Naive B cell (primary cell): Measurements from ENCODE around the gene CNPY1. TPM values are rescaled to one million over a fixed set of nuclear protein-coding genes. Genes with fewer than 3 reads are reported as not detected.
A peak's percentile ranks its signal among the peaks of the same experiment; 100 is the strongest.
"Not testable (repeated sequence)": the region's sequence is repeated elsewhere in the genome, so short reads cannot be mapped to it uniquely, and the experiment has no call there.

Experiments
- ATAC-seq, 2 donors: fragments of 150-1000 bp; cut with Tn5 transposase; 2 replicates each; pipeline ENCODE4 v1.10.0; 2021; ENCODE audit warnings: low read depth in 2 of 2, mild to moderate bottlenecking in 2 of 2, moderate library complexity in 2 of 2
- DNase-seq: peaks from one replicate; pipeline ENCODE4 v3.0.0; 2022
- H3K27ac Mint-ChIP-seq, 6 donors: one replicate each; pipeline ENCODE4 v1.8.0; 2020 to 2022; ENCODE audit warnings: mild to moderate bottlenecking in 6 of 6, mixed read lengths in 6 of 6, moderate library complexity in 5 of 6, inconsistent platforms in 2 of 6
- H3K27me3 Mint-ChIP-seq, 3 donors: one replicate each; pipeline ENCODE4 v1.8.0; 2021 to 2022; ENCODE audit warnings: mixed read lengths in 3 of 3, mild to moderate bottlenecking in 1 of 3
- H3K36me3 Mint-ChIP-seq, 2 donors: one replicate each; pipeline ENCODE4 v1.8.0; 2020 to 2022; ENCODE audit warnings: mixed read lengths in 2 of 2, inconsistent platforms in 1 of 2, mild to moderate bottlenecking in 1 of 2
- H3K4me1 Mint-ChIP-seq, 3 donors: one replicate each; pipeline ENCODE4 v1.8.0; 2020 to 2022; ENCODE audit warnings: mixed read lengths in 3 of 3, inconsistent platforms in 1 of 3, mild to moderate bottlenecking in 1 of 3, moderate library complexity in 1 of 3
- H3K4me3 Mint-ChIP-seq, 8 donors: one replicate each; pipeline ENCODE4 v1.8.0; 2020 to 2022; ENCODE audit warnings: mild to moderate bottlenecking in 8 of 8, mixed read lengths in 8 of 8, moderate library complexity in 8 of 8, inconsistent platforms in 2 of 8
- H3K9me3 Mint-ChIP-seq, 7 donors: one replicate each; pipeline ENCODE4 v1.8.0; 2020 to 2022; ENCODE audit warnings: mixed read lengths in 7 of 7, mild to moderate bottlenecking in 5 of 7, inconsistent platforms in 2 of 7, moderate library complexity in 1 of 7
- polyA plus RNA-seq, 6 donors: library from polyadenylated mRNA; unstranded; fragments of 300-500 nt; fragmentation: Illumina TruSeq; gene quantifications; one replicate each; pipeline ENCODE4 v1.2.3, GENCODE V29; 2021; ENCODE audit warnings: low read depth in 6 of 6

Gene CNPY1
- polyA plus RNA-seq, 6 donors from 2014 or later = not detected

DNA sequence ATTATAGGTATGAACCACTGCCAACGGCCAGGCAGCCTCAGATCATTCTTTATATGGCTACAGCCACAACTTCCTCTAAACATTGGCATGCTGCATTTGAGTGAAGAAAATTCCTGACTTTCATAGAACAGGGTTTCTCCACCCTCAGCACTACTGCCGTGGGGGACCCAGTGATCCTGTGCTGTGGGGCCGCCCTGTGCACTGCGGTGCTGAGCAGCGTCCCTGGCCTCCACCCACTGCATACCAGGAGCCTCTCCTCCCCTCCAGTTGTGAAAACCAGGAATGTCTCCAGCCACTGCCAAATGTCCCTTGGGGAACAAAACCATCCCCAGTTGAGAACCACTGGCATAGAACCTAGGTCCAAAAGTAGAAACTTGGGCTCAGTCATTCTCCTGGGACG lies 15.8 kb downstream of the CNPY1 start:
- DNase-seq (no peak), ATAC-seq (no peak)
- peaks cover 64 to 90% (median 77%) of the 10 kb centered on the region in 3 donors for H3K27me3 Mint-ChIP-seq
- H3K4me1 Mint-ChIP-seq = peaks cover 15 to 25% (median 21%) of the 10 kb centered on the region in 3 donors
- H3K36me3 Mint-ChIP-seq = no peaks in the 10 kb centered on the region
- no peak overlapping the region for H3K27ac Mint-ChIP-seq
- H3K9me3 Mint-ChIP-seq = peaks cover 0 to 2% (median 0%) of the 10 kb centered on the region in 7 donors
- no peak overlapping the region for H3K4me3 Mint-ChIP-seq

DNA sequence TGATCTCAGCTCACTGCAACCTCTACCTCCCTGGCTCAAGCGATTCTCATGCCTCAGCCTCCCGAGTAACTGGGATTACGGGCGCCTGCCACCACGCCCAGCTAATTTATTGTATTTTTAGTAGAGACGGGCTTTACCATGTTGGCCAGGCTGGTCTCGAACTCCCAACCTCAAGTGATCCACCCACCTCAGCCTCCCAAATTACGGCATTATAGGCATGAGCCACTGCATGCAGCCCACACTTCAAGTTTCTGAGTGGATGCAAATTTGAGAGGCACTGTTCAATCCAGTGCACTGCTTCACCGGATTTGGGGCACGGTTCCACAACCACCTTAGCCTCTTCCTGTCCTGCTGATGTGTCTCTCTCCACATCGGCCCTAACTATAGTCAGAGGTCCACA lies 16.5 kb downstream of the CNPY1 start:
- H3K4me1 Mint-ChIP-seq = peaks cover 15 to 25% (median 21%) of the 10 kb centered on the region in 3 donors
- no peak overlapping the region for H3K27ac Mint-ChIP-seq
- H3K27me3 Mint-ChIP-seq = peaks cover 66 to 90% (median 76%) of the 10 kb centered on the region in 3 donors
- no peaks in the 10 kb centered on the region for H3K36me3 Mint-ChIP-seq
- H3K9me3 Mint-ChIP-seq = peaks cover 0 to 2% (median 0%) of the 10 kb centered on the region in 7 donors
- ATAC-seq (no peak), DNase-seq (no peak)
- no peak overlapping the region for H3K4me3 Mint-ChIP-seq

DNA sequence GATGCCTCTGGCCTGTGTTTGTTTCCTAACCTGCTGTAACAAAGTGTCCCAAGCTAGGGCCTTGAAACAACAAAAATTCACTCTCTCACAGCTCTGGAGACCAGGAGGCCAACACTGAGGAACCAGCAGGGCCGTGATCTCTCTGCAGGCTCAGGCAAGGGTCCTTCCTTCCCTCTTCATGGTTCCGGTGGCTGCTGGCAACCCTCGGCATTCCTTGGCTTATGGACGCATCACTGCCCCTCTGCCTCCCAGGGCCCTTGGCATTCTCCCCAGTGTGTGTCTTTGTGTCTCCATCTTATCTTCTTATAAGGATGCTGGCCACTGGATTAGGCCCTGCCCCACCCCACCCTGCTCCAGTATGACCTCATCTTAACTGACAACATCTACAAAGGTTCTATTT lies 17.0 kb downstream of the CNPY1 start:
- ATAC-seq = no peak
- Mint-ChIP-seq H3K27ac (no peak overlapping the region), H3K4me3 (no peak overlapping the region), H3K4me1 (peaks cover 14 to 24% (median 19%) of the 10 kb centered on the region in 3 donors), H3K36me3 (no peaks in the 10 kb centered on the region), H3K27me3 (peaks cover 66 to 87% (median 71%) of the 10 kb centered on the region in 3 donors), H3K9me3 (peaks cover 0 to 2% (median 0%) of the 10 kb centered on the region in 7 donors)
- no peak for DNase-seq

DNA sequence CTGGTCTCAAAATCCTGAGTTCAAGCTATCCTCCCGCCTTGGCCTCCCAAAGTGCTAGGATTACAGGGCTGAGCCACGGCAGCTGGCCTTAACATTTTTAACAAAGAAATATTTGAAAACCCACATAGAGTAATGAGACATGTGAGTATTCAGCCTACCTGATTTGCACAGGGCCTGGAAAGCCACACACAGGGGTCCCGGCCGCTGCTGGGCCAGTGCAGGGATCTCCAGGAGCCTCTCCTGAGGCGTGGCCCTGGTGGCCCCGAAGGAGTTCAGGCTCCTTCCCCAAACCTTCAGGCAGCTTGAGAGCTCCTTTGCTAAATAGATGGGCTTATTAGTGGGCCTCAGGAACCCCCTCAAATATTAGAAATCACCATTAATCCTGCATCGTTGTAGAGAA lies 18.7 kb downstream of the CNPY1 start:
- Mint-ChIP-seq H3K36me3 (no peaks in the 10 kb centered on the region), H3K27ac (no peak overlapping the region), H3K4me1 (peaks cover 1 to 10% (median 2%) of the 10 kb centered on the region in 3 donors), H3K9me3 (peaks cover 0 to 2% (median 0%) of the 10 kb centered on the region in 7 donors), H3K4me3 (no peak overlapping the region), H3K27me3 (peaks cover 61 to 79% (median 74%) of the 10 kb centered on the region in 3 donors)
- no peak for DNase-seq
- no peak for ATAC-seq

DNA sequence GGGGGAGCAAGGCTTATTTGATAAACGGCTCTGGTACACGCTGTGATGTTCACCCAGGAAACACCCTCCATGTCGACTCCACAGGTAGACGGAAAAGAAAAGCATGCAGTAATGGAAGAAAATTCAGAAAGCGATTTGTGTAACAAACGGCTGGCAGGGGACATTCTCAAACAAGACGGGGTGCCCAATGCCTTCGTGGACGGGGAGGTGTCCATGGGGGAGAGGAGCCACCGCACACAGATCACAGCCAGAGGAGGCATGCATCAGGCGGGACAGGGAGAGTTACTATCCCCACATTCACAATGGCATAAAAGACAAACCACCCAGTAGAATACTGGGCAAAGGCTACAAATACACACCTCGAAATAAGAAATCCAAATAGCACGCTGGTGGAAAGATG lies 20.1 kb downstream of the CNPY1 start:
- Mint-ChIP-seq H3K9me3 (peaks cover 0 to 2% (median 0%) of the 10 kb centered on the region in 7 donors), H3K27me3 (peaks cover 51 to 72% (median 67%) of the 10 kb centered on the region in 3 donors), H3K4me1 (no peaks in the 10 kb centered on the region), H3K27ac (no peak overlapping the region), H3K36me3 (no peaks in the 10 kb centered on the region), H3K4me3 (peak overlapping the region in 1 of 8 donors; percentile 4)
- DNase-seq (no peak), ATAC-seq (no peak)

DNA sequence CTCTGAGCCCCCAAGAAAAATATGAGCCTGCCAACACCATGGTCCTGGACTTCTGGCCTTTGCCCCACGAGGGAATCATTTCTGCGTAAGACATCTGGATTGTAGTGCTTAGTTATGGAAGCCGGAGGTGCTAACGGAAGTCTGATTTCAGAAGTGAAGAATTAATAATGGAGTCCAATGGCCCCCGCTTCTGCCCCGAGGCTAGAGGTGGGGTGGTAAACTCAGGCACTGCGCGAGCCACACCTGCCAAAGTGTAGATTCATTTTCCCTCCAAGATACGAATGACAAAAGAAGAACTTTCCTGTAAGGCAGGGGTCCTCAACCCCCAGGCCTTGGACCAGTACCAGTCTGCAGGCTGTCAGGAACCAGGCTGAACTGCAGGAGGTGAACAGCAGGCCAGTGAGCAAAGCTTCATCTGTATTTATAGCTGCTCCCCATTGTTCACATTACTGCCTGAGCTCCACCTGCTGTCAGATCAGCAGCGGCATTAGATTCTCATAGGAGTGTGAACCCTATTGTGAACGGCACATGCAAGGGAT lies 22.3 kb downstream of the CNPY1 start:
- H3K36me3 Mint-ChIP-seq = no peaks in the 10 kb centered on the region
- H3K4me1 Mint-ChIP-seq = no peaks in the 10 kb centered on the region
- H3K27ac Mint-ChIP-seq = peak overlapping the region in 1 of 6 donors; percentile 49
- ATAC-seq = no peak
- H3K27me3 Mint-ChIP-seq = peaks cover 42 to 62% (median 51%) of the 10 kb centered on the region in 3 donors
- H3K4me3 Mint-ChIP-seq = no peak overlapping the region
- DNase-seq = no peak
- H3K9me3 Mint-ChIP-seq = no peaks in the 10 kb centered on the region

DNA sequence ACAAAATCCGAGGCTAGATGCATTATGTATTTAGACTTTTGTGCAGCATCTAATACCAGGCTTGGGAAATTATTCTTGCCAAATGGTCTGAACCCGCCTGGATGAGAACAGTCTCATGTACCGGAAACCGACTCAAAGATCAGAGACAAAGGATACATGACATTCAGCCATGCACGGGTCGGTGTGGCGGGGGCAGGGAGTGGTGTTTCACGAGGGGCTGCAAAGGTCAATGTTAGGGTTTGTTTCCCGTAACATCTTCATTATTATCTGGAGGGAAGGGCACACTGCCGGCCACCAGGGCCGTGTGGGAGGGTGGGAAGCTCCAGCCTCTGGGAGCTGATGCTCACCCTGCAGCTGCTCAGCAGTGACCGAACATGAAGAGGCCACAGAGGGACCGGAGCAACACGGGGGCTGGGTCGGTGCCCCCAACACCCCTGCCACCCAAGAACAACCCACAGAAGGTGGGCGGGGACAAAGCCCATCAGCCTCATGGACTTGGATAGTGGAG lies 23.1 kb downstream of the CNPY1 start:
- Mint-ChIP-seq H3K4me3 (no peak overlapping the region), H3K9me3 (no peaks in the 10 kb centered on the region), H3K4me1 (no peaks in the 10 kb centered on the region), H3K27me3 (peaks cover 46 to 63% (median 52%) of the 10 kb centered on the region in 3 donors), H3K36me3 (no peaks in the 10 kb centered on the region), H3K27ac (no peak overlapping the region)
- DNase-seq (no peak), ATAC-seq (no peak)

DNA sequence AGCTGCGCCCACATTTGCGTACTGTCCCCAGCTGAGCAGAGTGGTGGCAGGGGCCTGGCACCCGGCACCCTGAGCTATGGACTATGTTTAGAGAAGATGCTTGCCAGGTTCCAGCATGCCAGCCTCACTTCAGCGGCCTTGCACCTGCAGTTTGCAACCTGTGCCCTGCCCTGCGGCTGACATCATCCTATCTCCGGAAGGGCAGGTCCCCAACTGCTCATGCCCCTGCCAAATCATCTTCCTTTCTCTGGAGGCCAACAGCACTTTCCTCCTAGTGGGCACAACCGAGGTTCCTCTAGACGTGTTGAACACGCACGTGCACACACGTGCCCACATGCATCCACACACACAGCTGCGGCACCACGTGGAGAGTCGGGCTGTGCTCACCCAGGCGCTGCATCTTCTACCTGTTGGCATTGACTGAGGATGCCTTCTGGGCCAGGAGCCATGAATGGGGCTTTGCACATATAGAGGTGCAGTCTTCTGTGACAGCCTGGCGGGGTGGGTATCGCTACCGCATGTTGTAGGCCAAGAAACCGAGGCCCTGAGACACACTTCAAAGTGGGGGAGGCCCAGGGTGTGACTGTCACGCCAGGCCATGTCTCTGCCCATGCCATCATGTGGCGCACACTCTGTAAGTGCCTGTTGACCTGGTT lies 24.5 kb downstream of the CNPY1 start:
- H3K27me3 Mint-ChIP-seq = peaks cover 52 to 72% (median 59%) of the 10 kb centered on the region in 3 donors
- no peaks in the 10 kb centered on the region for H3K4me1 Mint-ChIP-seq
- H3K4me3 Mint-ChIP-seq = no peak overlapping the region
- no peak overlapping the region for H3K27ac Mint-ChIP-seq
- H3K9me3 Mint-ChIP-seq = no peaks in the 10 kb centered on the region
- ATAC-seq (no peak), DNase-seq (no peak)
- no peaks in the 10 kb centered on the region for H3K36me3 Mint-ChIP-seq

DNA sequence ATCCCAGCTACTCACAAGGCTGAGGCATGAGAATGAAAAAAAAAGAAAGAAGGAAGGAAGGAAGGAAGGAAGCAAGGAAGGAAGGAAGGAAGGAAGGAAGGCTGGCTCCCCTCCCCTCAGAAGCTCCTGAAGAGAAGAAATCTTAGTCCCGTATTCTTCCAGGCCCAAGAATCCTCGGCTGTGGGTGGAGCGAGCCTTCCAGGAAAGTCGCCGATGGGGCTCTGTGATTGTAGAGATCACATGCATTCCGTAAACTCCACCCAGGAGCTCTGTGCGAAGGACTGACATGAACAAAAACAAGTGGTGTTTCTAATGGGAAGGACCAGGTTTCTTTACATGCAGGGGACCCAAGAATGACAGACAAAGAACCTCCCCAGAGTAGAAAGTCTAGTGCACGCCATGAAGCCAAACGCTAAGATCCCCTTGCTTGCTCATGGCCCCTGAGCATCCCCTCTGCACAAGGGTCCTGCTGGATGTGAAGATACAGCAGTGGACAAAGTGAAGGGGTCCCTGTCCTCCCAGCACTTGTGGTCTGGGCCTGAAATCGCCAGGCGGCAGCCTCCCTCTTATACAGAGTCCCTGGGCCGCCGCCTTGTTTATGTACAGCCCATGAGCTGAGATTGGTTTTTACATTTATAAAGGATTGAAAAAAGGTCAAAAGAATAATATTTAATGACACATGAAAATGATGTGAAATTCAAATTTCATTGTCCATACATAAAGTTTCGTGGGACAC lies 25.2 kb downstream of the CNPY1 start:
- peaks cover 49 to 74% (median 59%) of the 10 kb centered on the region in 3 donors for H3K27me3 Mint-ChIP-seq
- no peak for ATAC-seq
- no peaks in the 10 kb centered on the region for H3K36me3 Mint-ChIP-seq

DNA sequence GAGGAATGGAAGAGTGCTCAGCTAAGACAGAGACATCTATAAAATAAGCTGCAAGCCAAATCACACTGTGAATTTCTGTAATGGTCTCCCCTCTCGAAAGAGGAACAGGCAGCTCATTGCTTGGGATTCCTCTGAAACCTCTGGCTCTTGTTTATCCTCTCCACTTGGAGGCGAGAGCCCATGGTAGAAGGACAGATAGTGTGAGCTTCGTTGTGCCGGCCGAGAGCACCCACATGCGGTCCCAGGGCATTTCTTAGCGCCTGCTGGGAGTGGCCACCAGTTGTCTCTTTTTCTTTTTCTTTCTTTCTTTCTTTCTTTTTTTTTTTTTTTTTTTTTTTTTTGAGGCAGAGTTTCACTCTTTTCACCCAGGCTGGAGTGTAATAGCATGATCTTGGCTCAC lies 26.2 kb downstream of the CNPY1 start:
- Mint-ChIP-seq H3K9me3 (no peaks in the 10 kb centered on the region), H3K36me3 (no peaks in the 10 kb centered on the region), H3K27me3 (peaks cover 50 to 74% (median 59%) of the 10 kb centered on the region in 3 donors), H3K4me1 (no peaks in the 10 kb centered on the region), H3K27ac (no peak overlapping the region), H3K4me3 (no peak overlapping the region)
- DNase-seq (no peak), ATAC-seq (no peak)

More for the DNA sequence above, 25.2 kb downstream of the CNPY1 start:
- DNase-seq = no peak
- Mint-ChIP-seq H3K27ac (no peak overlapping the region), H3K9me3 (no peaks in the 10 kb centered on the region), H3K4me1 (no peaks in the 10 kb centered on the region), H3K4me3 (no peak overlapping the region)

DNA sequence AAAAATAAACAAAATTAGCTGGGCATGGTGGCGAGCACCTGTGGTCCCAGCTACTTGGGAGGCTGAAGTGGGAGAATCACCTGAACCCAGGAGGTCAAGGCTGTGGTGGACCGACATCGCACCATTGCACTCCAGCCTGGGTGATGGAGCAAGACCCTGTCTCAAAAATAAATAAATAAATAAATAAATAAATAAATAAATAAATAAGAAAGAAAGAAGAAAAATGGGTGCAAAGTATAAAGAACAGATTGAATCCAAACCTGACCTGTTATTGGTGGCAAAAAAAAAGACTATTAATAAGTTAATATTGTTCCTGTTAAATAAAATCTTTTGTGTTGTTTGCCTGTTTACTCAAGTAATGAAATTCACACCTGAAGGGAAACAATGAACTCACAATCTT lies 27.0 kb downstream of the CNPY1 start:
- H3K4me1 Mint-ChIP-seq, H3K4me3 Mint-ChIP-seq, ATAC-seq, H3K9me3 Mint-ChIP-seq, H3K36me3 Mint-ChIP-seq, H3K27ac Mint-ChIP-seq, DNase-seq: not testable (repeated sequence)
- H3K27me3 Mint-ChIP-seq = peaks cover 50 to 79% (median 62%) of the 10 kb centered on the region in 3 donors

DNA sequence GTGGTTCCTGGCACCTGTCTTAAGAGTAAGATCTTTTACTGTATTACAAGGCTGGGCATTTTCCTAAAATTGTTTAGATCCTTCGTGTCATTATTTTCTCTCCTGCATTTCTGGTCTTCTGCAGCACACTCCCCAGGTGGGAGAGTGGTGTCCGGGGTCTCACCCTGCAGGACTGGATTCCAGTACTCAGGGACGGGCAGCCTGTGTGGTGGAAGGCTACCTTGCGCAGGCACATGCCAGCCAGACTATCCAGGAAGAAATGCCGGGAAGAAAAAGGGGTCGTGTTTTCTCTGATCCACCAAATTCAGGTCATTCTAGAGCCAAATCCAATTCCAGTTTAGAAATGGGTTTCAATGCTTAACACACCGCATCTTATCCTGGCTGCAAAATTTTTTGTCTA lies 27.7 kb downstream of the CNPY1 start:
- no peaks in the 10 kb centered on the region for H3K36me3 Mint-ChIP-seq
- DNase-seq (no peak), ATAC-seq (no peak)
- no peaks in the 10 kb centered on the region for H3K9me3 Mint-ChIP-seq
- H3K27ac Mint-ChIP-seq = no peak overlapping the region
- H3K4me1 Mint-ChIP-seq = no peaks in the 10 kb centered on the region
- peaks cover 51 to 79% (median 69%) of the 10 kb centered on the region in 3 donors for H3K27me3 Mint-ChIP-seq
- H3K4me3 Mint-ChIP-seq = no peak overlapping the region

DNA sequence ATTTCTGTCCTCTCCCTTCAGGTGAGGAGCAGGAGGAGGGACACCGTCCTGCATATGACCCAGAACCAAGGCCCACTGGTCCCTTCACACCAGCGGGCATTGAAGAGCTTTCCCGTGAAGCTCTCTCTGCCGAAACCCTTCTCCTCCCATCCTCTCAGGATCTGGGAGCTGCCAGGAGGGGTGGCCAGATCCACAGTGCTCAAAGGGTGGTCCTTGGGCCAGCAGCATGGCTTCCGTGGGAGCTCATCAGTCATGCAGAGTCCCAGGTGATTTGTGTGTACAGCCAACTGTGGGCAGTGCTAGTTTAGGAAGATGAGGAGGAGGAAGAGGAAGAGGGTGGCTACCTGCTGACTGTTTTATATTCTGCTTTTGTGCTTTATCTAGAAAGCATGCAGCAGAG lies 28.4 kb downstream of the CNPY1 start:
- Mint-ChIP-seq H3K36me3 (no peaks in the 10 kb centered on the region), H3K9me3 (no peaks in the 10 kb centered on the region), H3K4me1 (no peaks in the 10 kb centered on the region), H3K27ac (no peak overlapping the region), H3K27me3 (peaks cover 53 to 73% (median 71%) of the 10 kb centered on the region in 3 donors), H3K4me3 (no peak overlapping the region)
- DNase-seq (no peak), ATAC-seq (no peak)

DNA sequence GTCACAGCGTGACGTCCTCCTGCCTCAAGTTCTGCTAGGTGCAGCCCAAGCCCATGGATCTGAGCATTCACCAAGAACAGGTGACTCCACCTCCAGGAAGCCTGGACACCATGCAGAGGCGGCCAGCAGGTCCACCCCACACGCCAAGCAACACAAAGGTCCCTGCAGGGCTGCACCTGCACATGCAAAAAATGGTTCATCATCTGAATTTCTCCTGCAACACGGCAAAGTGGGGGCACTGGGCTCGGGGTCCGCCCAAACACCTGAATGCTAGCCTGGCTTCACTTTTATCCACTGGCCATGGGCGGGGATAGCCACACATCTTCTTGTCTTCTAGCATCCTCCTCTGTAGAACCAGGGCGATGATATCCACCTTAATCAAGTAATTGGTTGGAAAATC lies 28.9 kb downstream of the CNPY1 start:
- Mint-ChIP-seq H3K27me3 (peaks cover 57 to 73% (median 71%) of the 10 kb centered on the region in 3 donors), H3K36me3 (no peaks in the 10 kb centered on the region), H3K27ac (no peak overlapping the region), H3K9me3 (no peaks in the 10 kb centered on the region), H3K4me3 (no peak overlapping the region), H3K4me1 (no peaks in the 10 kb centered on the region)
- DNase-seq (no peak), ATAC-seq (no peak)
